ENCODE results near the gene SMARCD2. TPM values are rescaled to one million over a fixed set of nuclear protein-coding genes. Genes with fewer than 3 reads are reported as not detected.

Gene SMARCD2
- total RNA-seq, 4 donors from 2014 or later = 112 to 136 (median 127) TPM

- intact Hi-C loops (cut with DNase I) = no loop called here
- DNase-seq (ENCODE audit: extremely low spot score) = no peak
- whole genome bisulfite sequencing = 42% methylated on average over 12 of the region's 13 CpGs
- TF ChIP-seq EP300 (IDR thresholded peaks at IDR 0.05) (no peak), POLR2A (IDR thresholded peaks at IDR 0.05; ENCODE audit: low read depth) (no peak), POLR2AphosphoS5 (IDR thresholded peaks at IDR 0.05) (no peak), CTCF (IDR thresholded peaks at IDR 0.05) (peak; percentile 22 to 58 (median 40))
- Histone ChIP-seq H3K36me3 (peaks cover 51 to 80% (median 78%) of the 10 kb centered on the region in 4 donors), H3K4me3 (no peak overlapping the region), H3K9me3 (no peaks in the 10 kb centered on the region), H3K27me3 (no peaks in the 10 kb centered on the region), H3K27ac (replicated peaks in 1 of 4) (peak overlapping the region; percentile 17 to 98 (median 54)), H3K4me1 (peaks cover 29 to 68% (median 62%) of the 10 kb centered on the region in 4 donors)
Measured at GRCh38 chr17:63834431-63835166, 7.9 kb downstream of the SMARCD2 start.

- Histone ChIP-seq H3K9me3 (no peaks in the 10 kb centered on the region), H3K27me3 (no peaks in the 10 kb centered on the region), H3K4me1 (peaks cover 28 to 68% (median 62%) of the 10 kb centered on the region in 4 donors), H3K27ac (replicated peaks in 1 of 4) (peak overlapping the region in 2 of 4 donors; percentile 54 to 98), H3K36me3 (peaks cover 53 to 88% (median 84%) of the 10 kb centered on the region in 4 donors), H3K4me3 (no peak overlapping the region)
- intact Hi-C loops (cut with DNase I) = no loop called here
- 89% methylated on average over 15 of the region's 15 CpGs for WGBS
- no peak for DNase-seq (ENCODE audit: extremely low spot score)
- no peak for TF ChIP-seq CTCF (IDR thresholded peaks at IDR 0.05)
- no peak for TF ChIP-seq POLR2AphosphoS5 (IDR thresholded peaks at IDR 0.05)
- TF ChIP-seq POLR2A (IDR thresholded peaks at IDR 0.05; ENCODE audit: low read depth) = no peak
- TF ChIP-seq EP300 (IDR thresholded peaks at IDR 0.05) = no peak
Measured at GRCh38 chr17:63833741-63834373, 8.6 kb downstream of the SMARCD2 start.

- 82% methylated on average over 14 of the region's 14 CpGs for WGBS
- intact Hi-C loops (cut with DNase I) = no loop called here
- no peaks in the 10 kb centered on the region for H3K27me3 ChIP-seq
- TF ChIP-seq POLR2A (IDR thresholded peaks at IDR 0.05; ENCODE audit: low read depth) = no peak
- TF ChIP-seq POLR2AphosphoS5 (IDR thresholded peaks at IDR 0.05) = no peak
- no peak for TF ChIP-seq EP300 (IDR thresholded peaks at IDR 0.05)
- no peak for TF ChIP-seq CTCF (IDR thresholded peaks at IDR 0.05)
- peaks cover 28 to 68% (median 62%) of the 10 kb centered on the region in 4 donors for H3K4me1 ChIP-seq
- no peaks in the 10 kb centered on the region for H3K9me3 ChIP-seq
- no peak for DNase-seq (ENCODE audit: extremely low spot score)
- peaks cover 53 to 88% (median 85%) of the 10 kb centered on the region in 4 donors for H3K36me3 ChIP-seq
- H3K27ac ChIP-seq (replicated peaks in 1 of 4) = peak overlapping the region in 1 of 4 donors; percentile 4
- no peak overlapping the region for H3K4me3 ChIP-seq
Measured at GRCh38 chr17:63833026-63833740, 9.3 kb downstream of the SMARCD2 start.

- intact Hi-C loops (cut with DNase I) = no loop called here
- no peak for DNase-seq (ENCODE audit: extremely low spot score)
- Histone ChIP-seq H3K36me3 (peaks cover 53 to 87% (median 84%) of the 10 kb centered on the region in 4 donors), H3K4me3 (no peak overlapping the region), H3K4me1 (peaks cover 24 to 65% (median 58%) of the 10 kb centered on the region in 4 donors), H3K9me3 (no peaks in the 10 kb centered on the region), H3K27ac (replicated peaks in 1 of 4) (no peak overlapping the region), H3K27me3 (no peaks in the 10 kb centered on the region)
- WGBS = 100% methylated on average over 1 of the region's 2 CpGs
- TF ChIP-seq POLR2A (IDR thresholded peaks at IDR 0.05; ENCODE audit: low read depth) = no peak
- no peak for TF ChIP-seq EP300 (IDR thresholded peaks at IDR 0.05)
- TF ChIP-seq POLR2AphosphoS5 (IDR thresholded peaks at IDR 0.05) = no peak
- no peak for TF ChIP-seq CTCF (IDR thresholded peaks at IDR 0.05)
Measured at GRCh38 chr17:63832455-63832854, 10.0 kb downstream of the SMARCD2 start.
